GM23248 (cell line): ENCODE results near the gene NPAS3. TPM values are rescaled to one million over a fixed set of nuclear protein-coding genes. Genes with fewer than 3 reads are reported as not detected.

Experiments
- DNase-seq: peaks from one replicate; pipeline ENCODE4 v3.0.0-alpha.2; 2015
- H2AFZ ChIP-seq: fragments of 200-600 bp; sonication (generic); 2 replicates; pipeline ENCODE4 v1.6.1; 2016; ENCODE audit warnings: antibody characterized with exemption
- H3F3A ChIP-seq: fragments of 200-600 bp; sonication (generic); 2 replicates; pipeline ENCODE4 v1.6.1; 2016; ENCODE audit warnings: mild to moderate bottlenecking, antibody characterized with exemption, mixed run types; ENCODE audit not compliant: insufficient read depth
- H3K27ac ChIP-seq: fragments of 200-600 bp; sonication (generic); 2 replicates; pipeline ENCODE4 v1.5.1; 2016; ENCODE audit warnings: mild to moderate bottlenecking
- H3K27me3 ChIP-seq: fragments of 200-600 bp; sonication (generic); replicated peaks from 2 replicates; pipeline ENCODE4 v1.6.1; 2016; ENCODE audit warnings: mild to moderate bottlenecking; ENCODE audit not compliant: insufficient read depth
- H3K36me3 ChIP-seq: fragments of 200-600 bp; sonication (generic); 2 replicates; pipeline ENCODE4 v1.6.1; 2016; ENCODE audit warnings: low read depth, mild to moderate bottlenecking
- H3K4me1 ChIP-seq: fragments of 200-600 bp; sonication (generic); 2 replicates; pipeline ENCODE4 v1.6.1; 2016; ENCODE audit warnings: mild to moderate bottlenecking; ENCODE audit not compliant: insufficient read depth
- H3K4me2 ChIP-seq: fragments of 200-600 bp; sonication (generic); one replicate; pipeline ENCODE4 v1.6.1; 2016; ENCODE audit warnings: mild to moderate bottlenecking; ENCODE audit not compliant: unreplicated experiment
- H3K4me3 ChIP-seq: fragments of 200-600 bp; sonication (generic); 2 replicates; pipeline ENCODE4 v1.5.1; 2016; ENCODE audit warnings: mild to moderate bottlenecking
- H3K79me2 ChIP-seq: fragments of 200-600 bp; sonication (generic); 2 replicates; pipeline ENCODE4 v1.6.1; 2016; ENCODE audit warnings: mild to moderate bottlenecking; ENCODE audit not compliant: insufficient read depth
- H3K9ac ChIP-seq: fragments of 200-600 bp; sonication (generic); 2 replicates; pipeline ENCODE4 v1.6.1; 2016; ENCODE audit warnings: mild to moderate bottlenecking
- H3K9me2 ChIP-seq: fragments of 200-600 bp; sonication (generic); 2 replicates; pipeline ENCODE4 v1.6.1; 2016; ENCODE audit warnings: mixed run types, mild to moderate bottlenecking, moderate library complexity; ENCODE audit not compliant: insufficient read depth
- H3K9me3 ChIP-seq: fragments of 200-600 bp; sonication (generic); one replicate; pipeline ENCODE4 v1.6.1; 2017; ENCODE audit warnings: low read depth
- H4K20me1 ChIP-seq: fragments of 200-600 bp; sonication (generic); 2 replicates; pipeline ENCODE4 v1.6.0; 2016; ENCODE audit not compliant: insufficient read depth
- EZH2 ChIP-seq: fragments of 200-600 bp; sonication (generic); IDR thresholded peaks from 2 replicates; pipeline ENCODE4 v1.6.1; 2018; ENCODE audit warnings: antibody characterized with exemption, mild to moderate bottlenecking; ENCODE audit not compliant: insufficient read depth, poor library complexity, severe bottlenecking
- EZH2phosphoT487 ChIP-seq: fragments of 200-600 bp; sonication (generic); IDR thresholded peaks from 2 replicates; pipeline ENCODE4 v1.6.1; 2018; ENCODE audit warnings: antibody characterized with exemption, moderate library complexity, mild to moderate bottlenecking, low read depth; ENCODE audit not compliant: insufficient read depth
- WGBS, 2 experiments: methylation state at CpG; one replicate each; pipeline ENCODE4 v1.1.6; 2015 to 2017; ENCODE audit warnings: low lambda C conversion rate in 2 of 2, low coverage in 1 of 2; ENCODE audit errors: missing lambda C conversion rate in 2 of 2; 5-methylcytosine and 5-hydroxymethylcytosine counted together
- in situ Hi-C: fragments of 300-500 bp; cut with MboI; formaldehyde crosslinking; loops from 2 replicates; pipeline ENCODE4 v1.15.0; 2020
- polyA plus RNA-seq: library from polyadenylated mRNA; unstranded; fragments of >200 nt; fragmentation: Nextera tagmentation; extraction: Ambion mirVana; gene quantifications from 2 replicates; pipeline ENCODE4 v1.2.1, GENCODE V29; 2016
- total RNA-seq: library from RNA; depleted of rRNA; stranded (reverse); fragments of >200 nt; shearing (Covaris generic); gene quantifications from 2 replicates; pipeline ENCODE4 v1.2.3, GENCODE V29; 2014

The NPAS3 gene
- total and polyA plus RNA-seq, 2 experiments from 2014 or later, result 0.65 TPM; not detected in 1

- 90 to 91% methylated on average over 7 of the region's 7 CpGs for WGBS, 2 experiments
- peak overlapping the region; percentile 88; the same call in 1 of the 2 replicates for H2AFZ ChIP-seq
- H3K27me3 ChIP-seq, result peaks cover 14% of the 10 kb centered on the region
- H3K4me1 ChIP-seq, result peaks cover 7% of the 10 kb centered on the region; the same call in 1 of the 2 replicates
- H3F3A ChIP-seq, result peaks cover 4% of the 10 kb centered on the region; the same call in 1 of the 2 replicates
- no peak overlapping the region for H3K4me2 ChIP-seq
- H3K79me2 ChIP-seq, result no peaks in the 10 kb centered on the region
- H3K36me3 ChIP-seq, result no peaks in the 10 kb centered on the region
- no peak overlapping the region; the same call in 1 of the 2 replicates for H3K4me3 ChIP-seq
- in situ Hi-C loops, result no loop called here
- H3K27ac ChIP-seq, result no peak overlapping the region
- no peaks in the 10 kb centered on the region for H3K9me2 ChIP-seq
- TF ChIP-seq EZH2phosphoT487, result no peak
- no peak for TF ChIP-seq EZH2
- DNase-seq, result no peak
- no peaks in the 10 kb centered on the region for H4K20me1 ChIP-seq
- no peaks in the 10 kb centered on the region for H3K9me3 ChIP-seq
- H3K9ac ChIP-seq, result no peak overlapping the region
Measured at GRCh38 chr14:32940711-32941667, 2.3 kb downstream of the NPAS3 start.

- no peak for DNase-seq
- Histone ChIP-seq H4K20me1 (no peaks in the 10 kb centered on the region), H3K27me3 (peaks cover 7% of the 10 kb centered on the region; the same call in 1 of the 2 replicates), H3K4me3 (no peak overlapping the region), H3K9me3 (no peaks in the 10 kb centered on the region), H3K4me2 (no peak overlapping the region), H3K79me2 (no peaks in the 10 kb centered on the region), H3K4me1 (peaks cover 7% of the 10 kb centered on the region; the same call in 1 of the 2 replicates), H3F3A (0 out of 2 replicates have a peak, but pooled peaks cover 4% of the 10 kb centered on the region), H2AFZ (no peak overlapping the region), H3K9ac (no peak overlapping the region), H3K27ac (no peak overlapping the region), H3K9me2 (no peaks in the 10 kb centered on the region), H3K36me3 (no peaks in the 10 kb centered on the region)
- no peak for TF ChIP-seq EZH2phosphoT487
- TF ChIP-seq EZH2, result no peak
- in situ Hi-C loops, result no loop called here
- 93 to 95% methylated on average over 2 of the region's 2 CpGs for WGBS, 2 experiments
Measured at GRCh38 chr14:32941668-32942065, 3.0 kb downstream of the NPAS3 start.

DNA sequence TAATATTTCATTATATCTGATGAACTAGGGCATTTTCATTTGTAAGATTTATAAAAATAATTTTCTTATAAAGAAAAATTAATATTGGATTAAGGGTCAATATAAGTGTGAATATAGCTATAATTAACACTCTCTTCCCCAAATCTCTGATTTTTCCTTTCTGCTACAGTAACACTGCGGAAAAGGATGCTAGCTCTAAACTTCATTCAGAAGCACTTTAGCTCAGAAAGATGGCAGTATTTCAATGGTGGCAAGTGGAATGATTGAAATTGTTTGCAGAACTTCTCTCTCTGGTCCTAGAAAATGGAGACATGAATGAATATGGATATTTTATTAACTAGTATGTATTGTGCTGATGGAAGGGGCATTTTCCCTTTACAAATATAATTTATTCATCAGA is 8.4 kb downstream of the NPAS3 start:
- no peaks in the 10 kb centered on the region for H3K9me3 ChIP-seq
- no peaks in the 10 kb centered on the region for H3K9me2 ChIP-seq
- in situ Hi-C loops, result no loop called here
- WGBS, 2 experiments, result 92 to 97% methylated on average over 1 of the region's 1 CpG
- no peaks in the 10 kb centered on the region for H3K79me2 ChIP-seq
- H4K20me1 ChIP-seq, result no peaks in the 10 kb centered on the region
- no peak for DNase-seq
- no peak overlapping the region for H3K4me2 ChIP-seq
- TF ChIP-seq EZH2phosphoT487 (no peak), EZH2 (no peak)
- H3K36me3 ChIP-seq, result no peaks in the 10 kb centered on the region
- no peaks in the 10 kb centered on the region for H3F3A ChIP-seq
- no peaks in the 10 kb centered on the region for H3K27me3 ChIP-seq
- no peak overlapping the region for H3K9ac ChIP-seq
- no peak overlapping the region for H3K4me3 ChIP-seq
- H3K27ac ChIP-seq, result no peak overlapping the region
- H3K4me1 ChIP-seq, result no peaks in the 10 kb centered on the region
- no peak overlapping the region for H2AFZ ChIP-seq

DNA sequence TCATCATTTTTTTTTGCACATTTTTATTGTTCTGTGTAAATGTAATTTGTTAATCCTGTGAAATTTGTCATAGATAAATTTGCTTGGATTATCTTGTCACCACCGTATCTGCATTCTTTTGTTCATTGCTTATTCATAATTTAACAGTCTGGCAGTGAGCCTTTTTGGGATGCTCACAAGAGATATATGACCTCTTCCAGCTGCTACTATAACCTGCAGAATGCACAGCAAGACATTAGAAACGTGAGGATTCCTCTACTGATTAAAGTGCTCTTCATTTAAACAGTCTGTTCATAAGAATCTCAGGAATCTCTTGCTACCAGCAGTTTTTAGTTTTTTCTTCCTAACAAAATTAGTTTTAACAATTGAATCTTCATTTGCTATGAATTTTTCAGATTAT is 9.1 kb downstream of the NPAS3 start:
- no peaks in the 10 kb centered on the region for H3K27me3 ChIP-seq
- H3K79me2 ChIP-seq, result no peaks in the 10 kb centered on the region
- no peaks in the 10 kb centered on the region for H4K20me1 ChIP-seq
- no peaks in the 10 kb centered on the region for H3K4me1 ChIP-seq
- no peaks in the 10 kb centered on the region; the same call in 1 of the 2 replicates for H3K9me2 ChIP-seq
- H3F3A ChIP-seq, result no peaks in the 10 kb centered on the region
- no peaks in the 10 kb centered on the region for H3K9me3 ChIP-seq
- H2AFZ ChIP-seq, result no peak overlapping the region
- no peak overlapping the region for H3K9ac ChIP-seq
- in situ Hi-C loops, result no loop called here
- no peak for DNase-seq
- TF ChIP-seq EZH2phosphoT487 (no peak), EZH2 (no peak)
- no peak overlapping the region for H3K4me3 ChIP-seq
- WGBS, 2 experiments, result 43 to 58% methylated on average over 2 of the region's 2 CpGs
- no peak overlapping the region for H3K4me2 ChIP-seq
- H3K27ac ChIP-seq, result no peak overlapping the region
- no peaks in the 10 kb centered on the region for H3K36me3 ChIP-seq
